Right ventricle myocardium inferior (tissue), 1 donor: ENCODE results near the gene SCIN. TPM values are rescaled to one million over a fixed set of nuclear protein-coding genes. Genes with fewer than 3 reads are reported as not detected.

Experiments used
- ATAC-seq: fragments of 200-7000 bp; cut with Tn5 transposase; one replicate; pipeline ENCODE4 v1.9.1; 2020; ENCODE audit warnings: mild to moderate bottlenecking, moderate library complexity
- DNase-seq: peaks from one replicate; pipeline ENCODE4 v3.0.0; 2021; ENCODE audit errors: missing footprints
- intact Hi-C: fragments of 100-400 bp; cut with DNase I; formaldehyde crosslinking; loops from one replicate; pipeline ENCODE4 v1.11.0; 2022
- total RNA-seq: library from RNA; stranded (reverse); fragmentation: NEBNext Ultra II Directional; extraction: Animal tissue kit (Norgen Biotek cat#: 25700); gene quantifications from one replicate; pipeline ENCODE4 v1.2.1, GENCODE V29; 2021
- donor health status: DM: no; HTN: yes; CAD: no; lungs with severe emphysema.

Gene SCIN
- total RNA-seq, 1 donor from 2014 or later, result 0.08 TPM

- DNase-seq (no peak), ATAC-seq (no peak)
- intact Hi-C loops, result no loop called here
Observed at GRCh38 chr7:12557282-12557681, 13.2 kb upstream of the SCIN start.

DNA sequence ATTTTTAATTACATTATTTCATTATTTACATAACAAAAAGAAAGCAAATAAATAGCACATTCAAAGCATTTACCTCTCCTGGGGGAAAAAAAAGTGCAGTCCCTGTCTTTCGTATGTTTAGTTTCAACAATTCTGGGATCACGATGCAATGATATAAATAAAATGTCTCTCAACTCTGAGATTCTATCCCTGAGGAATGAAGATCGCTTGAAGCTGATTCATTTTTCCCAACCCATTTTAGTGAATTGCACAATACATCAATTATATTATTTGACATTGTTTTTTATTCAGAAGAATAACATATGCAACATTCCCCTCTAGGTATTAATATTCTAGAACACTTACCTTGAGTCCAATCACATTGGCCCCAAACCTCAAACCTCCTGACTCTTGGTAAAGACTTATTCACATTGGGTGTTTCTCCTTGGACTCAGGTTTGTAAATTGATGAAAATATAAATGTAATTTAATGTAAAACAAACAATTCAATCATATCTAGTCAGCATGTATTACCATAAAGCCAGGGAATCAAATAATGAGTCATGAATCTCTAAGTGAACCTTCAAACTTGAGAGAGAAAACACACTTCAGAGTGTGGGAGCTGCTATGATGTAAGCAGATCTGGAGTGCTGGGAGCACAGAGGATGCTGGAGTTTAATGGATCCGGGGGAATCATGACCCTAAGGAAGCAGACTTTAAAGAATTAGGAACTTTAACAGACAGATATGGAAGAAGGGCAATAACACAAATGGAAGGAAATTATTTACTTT lies 5.3 kb upstream of the SCIN start:
- DNase-seq (no peak), ATAC-seq (no peak)
- intact Hi-C loops, result no loop called here

GRCh38 chr7:12565873-12566272 lies 4.6 kb upstream of the SCIN start:
- intact Hi-C loops, result no loop called here
- no peak for DNase-seq
- ATAC-seq, result no peak

GRCh38 chr7:12567015-12567414 lies 3.5 kb upstream of the SCIN start:
- intact Hi-C loops, result no loop called here
- DNase-seq (no peak), ATAC-seq (no peak)

- no peak for ATAC-seq
- intact Hi-C loops, result no loop called here
- DNase-seq, result no peak
Observed at GRCh38 chr7:12569673-12570072, 847 bp upstream of the SCIN start.

DNA sequence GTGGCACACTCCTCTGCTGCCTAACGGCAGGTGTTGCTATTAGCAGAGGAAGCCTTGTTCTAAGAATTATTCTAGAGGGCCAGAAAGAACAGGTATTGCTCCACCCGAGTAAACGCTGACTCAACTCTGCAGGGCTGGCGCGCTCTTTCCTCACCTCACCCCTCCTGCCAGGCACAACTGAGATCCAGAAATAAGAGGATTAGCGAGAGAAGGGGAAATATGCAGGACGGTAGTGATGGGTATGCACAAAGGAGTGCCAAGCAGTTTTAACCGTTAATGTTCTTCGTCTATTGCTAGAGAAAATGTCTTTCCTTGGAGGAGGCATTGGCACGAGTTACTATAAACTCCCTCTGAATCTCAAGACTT lies 369 bp upstream of the SCIN start:
- no peak for DNase-seq
- intact Hi-C loops, result no loop called here
- ATAC-seq, result no peak

- intact Hi-C loops, result no loop called here
- DNase-seq (no peak), ATAC-seq (no peak)
Observed at GRCh38 chr7:12571691-12572090, 1.2 kb downstream of the SCIN start.

- no peak for DNase-seq
- ATAC-seq, result no peak
- intact Hi-C loops, result no loop called here
Observed at GRCh38 chr7:12572941-12573575, 2.5 kb downstream of the SCIN start.

- ATAC-seq, result no peak
- intact Hi-C loops, result no loop called here
Observed at GRCh38 chr7:12573885-12574284, 3.4 kb downstream of the SCIN start.

GRCh38 chr7:12578930-12579640 lies 8.6 kb downstream of the SCIN start:
- DNase-seq, result no peak
- no peak for ATAC-seq
- intact Hi-C loops, result no loop called here

More at GRCh38 chr7:12573885-12574284, 3.4 kb downstream of the SCIN start:
- no peak for DNase-seq

DNA sequence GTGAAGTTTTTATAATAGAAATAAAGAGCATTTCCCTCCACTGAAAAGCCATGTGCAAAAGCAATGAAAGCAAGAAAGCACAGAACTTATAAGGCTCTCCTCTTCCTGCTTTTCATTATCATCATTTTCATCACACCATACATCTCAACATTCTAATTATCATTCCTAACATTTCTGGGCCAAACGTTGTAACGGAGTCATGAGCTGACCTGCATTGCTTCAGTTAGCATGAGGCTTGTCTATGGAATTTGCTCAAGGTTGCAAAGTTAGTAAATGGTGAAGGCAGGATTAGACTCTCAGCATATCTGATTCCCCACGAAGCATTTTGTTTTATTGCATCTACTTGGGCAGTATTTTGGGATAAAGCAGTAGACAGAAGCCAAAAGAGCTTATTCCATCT lies 11.4 kb downstream of the SCIN start:
- DNase-seq (no peak), ATAC-seq (no peak)
- intact Hi-C loops, result no loop called here

GRCh38 chr7:12582362-12582761 lies 11.8 kb downstream of the SCIN start:
- no peak for ATAC-seq
- no peak for DNase-seq
- intact Hi-C loops, result no loop called here

GRCh38 chr7:12583176-12583575 lies 12.7 kb downstream of the SCIN start:
- intact Hi-C loops, result no loop called here
- ATAC-seq (no peak), DNase-seq (no peak)

GRCh38 chr7:12583922-12584321 lies 13.4 kb downstream of the SCIN start:
- intact Hi-C loops, result no loop called here
- ATAC-seq, result no peak
- no peak for DNase-seq

DNA sequence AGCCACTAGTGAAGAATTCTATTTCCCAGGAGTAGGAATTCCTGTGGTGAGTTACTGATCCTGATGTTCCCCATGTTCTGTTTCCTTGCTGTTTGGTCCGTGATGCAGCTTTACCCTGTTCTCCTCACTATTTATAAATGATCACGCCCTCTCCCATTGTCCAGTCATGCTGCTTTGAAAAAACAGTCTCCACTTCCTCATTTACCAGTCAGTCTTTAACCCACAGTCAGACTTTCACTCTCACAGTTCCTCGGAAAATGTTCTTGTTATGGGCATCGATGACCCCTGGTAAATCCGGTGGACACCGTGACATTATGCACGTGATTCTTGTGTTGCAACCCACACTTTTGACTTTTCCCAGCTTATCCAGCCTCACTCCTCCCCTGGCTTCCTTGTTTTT lies 14.4 kb downstream of the SCIN start:
- ATAC-seq, result peak; percentile 37
- no peak for DNase-seq
- intact Hi-C loops, result no loop called here

GRCh38 chr7:12586271-12586670 lies 15.8 kb downstream of the SCIN start:
- ATAC-seq, result no peak
- intact Hi-C loops, result no loop called here

GRCh38 chr7:12588259-12588904 lies 17.9 kb downstream of the SCIN start:
- ATAC-seq (no peak), DNase-seq (no peak)
- intact Hi-C loops, result no loop called here

More at GRCh38 chr7:12586271-12586670, 15.8 kb downstream of the SCIN start:
- no peak for DNase-seq

- intact Hi-C loops, result no loop called here
- DNase-seq (no peak), ATAC-seq (no peak)
Observed at GRCh38 chr7:12590559-12590958, 20.0 kb downstream of the SCIN start.

DNA sequence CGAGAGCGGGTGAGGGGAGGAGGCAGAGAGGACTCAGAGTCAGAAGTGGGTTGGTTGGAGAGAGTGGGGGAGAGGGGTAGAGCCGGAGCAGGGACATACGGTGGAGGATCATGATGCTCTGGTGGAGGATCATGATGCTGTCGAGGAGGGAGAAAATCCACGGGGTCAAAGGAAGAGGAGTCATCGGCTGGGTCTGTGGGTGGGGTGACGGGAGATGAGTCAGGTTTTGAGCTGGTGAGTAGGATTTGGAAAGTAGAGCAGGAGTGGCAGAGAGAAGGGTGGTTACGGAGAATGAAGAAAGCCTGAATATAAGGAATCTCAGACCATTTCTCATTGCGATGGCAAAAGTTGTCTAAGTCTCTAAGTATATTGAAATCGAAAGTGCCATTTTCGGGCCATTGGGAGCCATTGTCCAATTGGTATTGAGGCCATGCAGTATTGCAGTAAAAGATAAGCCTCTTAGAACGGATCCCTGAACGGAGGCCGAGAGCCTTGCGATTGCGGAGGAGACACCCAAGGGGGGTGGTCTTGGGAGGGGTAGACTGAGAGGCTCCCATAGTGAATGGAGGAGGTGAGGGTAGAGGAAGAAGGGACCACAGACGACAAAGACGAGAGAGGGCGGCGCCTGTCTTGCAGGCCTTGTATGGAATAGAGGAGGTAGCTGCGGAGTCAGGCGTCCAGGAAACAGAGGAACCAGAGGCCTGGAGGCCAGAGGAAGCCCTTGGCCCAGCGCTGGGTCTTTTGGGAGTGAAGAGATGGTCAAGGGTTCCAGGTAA lies 23.8 kb downstream of the SCIN start:
- intact Hi-C loops, result no loop called here
- ATAC-seq (no peak), DNase-seq (no peak)
